ENCODE measurements around the gene RXRA. TPM values are rescaled to one million over a fixed set of nuclear protein-coding genes. Genes with fewer than 3 reads are reported as not detected.

RXRA gene
- total and polyA plus RNA-seq, 2 donors (not counting 1 experiment from before 2014, with no cell fraction given): 2.6 to 6.8 TPM

- no peak for TF ChIP-seq EZH2 (IDR thresholded peaks at IDR 0.05; ENCODE audit: borderline replicate concordance, insufficient read depth, low read depth, low read length, poor library complexity, severe bottlenecking)
- TF ChIP-seq CTCF (IDR thresholded peaks at IDR 0.05): no peak
- Mint-ChIP-seq H3K4me3 (no peak overlapping the region), H3K27me3 (no peaks in the 10 kb centered on the region), H3K27ac (no peak overlapping the region), H3K4me1 (no peaks in the 10 kb centered on the region), H3K9me3 (ENCODE audit: insufficient read depth) (no peaks in the 10 kb centered on the region)
- H2AFZ ChIP-seq (ENCODE audit: insufficient read depth, low read depth, low read length, poor library complexity, severe bottlenecking): no peak overlapping the region
- H3K4me3 ChIP-seq (ENCODE audit: control extremely low read depth in 1 of 5, extremely low read depth in 1 of 5, insufficient read depth in 1 of 5, low read depth in 2 of 5, low read length in 4 of 5): no peak overlapping the region
- H3K36me3 ChIP-seq (replicated peaks in 1 of 2; ENCODE audit: control extremely low read depth in 1 of 2, control insufficient read depth in 1 of 2, extremely low read depth in 1 of 2, insufficient read depth in 2 of 2, low read length in 1 of 2): no peaks in the 10 kb centered on the region
- H3K27me3 ChIP-seq (replicated peaks in 1 of 4; ENCODE audit: control extremely low read depth in 1 of 4, control insufficient read depth in 3 of 4, insufficient read depth in 4 of 4, low read length in 3 of 4): no peaks in the 10 kb centered on the region
- H3K4me2 ChIP-seq (replicated peaks; ENCODE audit: low read depth, low read length, poor library complexity, severe bottlenecking): no peak overlapping the region
- ChIA-PET POLR2A (no interaction called here), CTCF (no interaction called here)
- no peaks in the 10 kb centered on the region for H3K9me3 ChIP-seq (ENCODE audit: control extremely low read depth in 1 of 3, control insufficient read depth in 2 of 3, insufficient read depth in 1 of 3, low read length in 2 of 3)
- 86% methylated on average over 17 of the region's 23 CpGs for WGBS (ENCODE audit: insufficient coverage)
- no peak overlapping the region for H3K27ac ChIP-seq (ENCODE audit: low read length in 2 of 2)
- H3K9ac ChIP-seq (ENCODE audit: low read length): no peak overlapping the region
- intact Hi-C loops (cut with micrococcal nuclease): no loop called here
- no peaks in the 10 kb centered on the region for H4K20me1 ChIP-seq (ENCODE audit: control insufficient read depth, insufficient read depth, low read length, poor library complexity, severe bottlenecking)
- H3K79me2 ChIP-seq (ENCODE audit: control insufficient read depth, insufficient read depth, low read length): peaks cover 4% of the 10 kb centered on the region
- DNase-seq (no peak), ATAC-seq (ENCODE audit: low read depth) (no peak)
- no peaks in the 10 kb centered on the region for H3K4me1 ChIP-seq (ENCODE audit: control insufficient read depth in 2 of 2, insufficient read depth in 2 of 2, low read length in 2 of 2)
Measured at GRCh38 chr9:134359493-134360179, 33.4 kb downstream of the RXRA start.

GRCh38 chr9:134360180-134360759, 34.0 kb downstream of the RXRA start:
- no peaks in the 10 kb centered on the region for H3K4me1 Mint-ChIP-seq
- Histone ChIP-seq H3K9ac (ENCODE audit: low read length) (no peak overlapping the region), H2AFZ (ENCODE audit: insufficient read depth, low read depth, low read length, poor library complexity, severe bottlenecking) (no peak overlapping the region), H3K79me2 (ENCODE audit: control insufficient read depth, insufficient read depth, low read length) (peaks cover 4% of the 10 kb centered on the region), H3K36me3 (replicated peaks in 1 of 2; ENCODE audit: control extremely low read depth in 1 of 2, control insufficient read depth in 1 of 2, extremely low read depth in 1 of 2, insufficient read depth in 2 of 2, low read length in 1 of 2) (no peaks in the 10 kb centered on the region), H3K4me3 (ENCODE audit: control extremely low read depth in 1 of 5, extremely low read depth in 1 of 5, insufficient read depth in 1 of 5, low read depth in 2 of 5, low read length in 4 of 5) (no peak overlapping the region), H3K4me1 (ENCODE audit: control insufficient read depth in 2 of 2, insufficient read depth in 2 of 2, low read length in 2 of 2) (no peaks in the 10 kb centered on the region), H4K20me1 (ENCODE audit: control insufficient read depth, insufficient read depth, low read length, poor library complexity, severe bottlenecking) (no peaks in the 10 kb centered on the region), H3K27me3 (replicated peaks in 1 of 4; ENCODE audit: control extremely low read depth in 1 of 4, control insufficient read depth in 3 of 4, insufficient read depth in 4 of 4, low read length in 3 of 4) (no peaks in the 10 kb centered on the region), H3K27ac (ENCODE audit: low read length in 2 of 2) (no peak overlapping the region), H3K4me2 (replicated peaks; ENCODE audit: low read depth, low read length, poor library complexity, severe bottlenecking) (no peak overlapping the region), H3K9me3 (ENCODE audit: control extremely low read depth in 1 of 3, control insufficient read depth in 2 of 3, insufficient read depth in 1 of 3, low read length in 2 of 3) (no peaks in the 10 kb centered on the region)
- no peak for DNase-seq
- no peak for ATAC-seq (ENCODE audit: low read depth)
- no peaks in the 10 kb centered on the region for H3K27me3 Mint-ChIP-seq
- TF ChIP-seq EZH2 (IDR thresholded peaks at IDR 0.05; ENCODE audit: borderline replicate concordance, insufficient read depth, low read depth, low read length, poor library complexity, severe bottlenecking): no peak
- no peak for TF ChIP-seq CTCF (IDR thresholded peaks at IDR 0.05)
- CTCF ChIA-PET: no interaction called here
- no peak overlapping the region for H3K27ac Mint-ChIP-seq
- intact Hi-C loops (cut with micrococcal nuclease): no loop called here
- POLR2A ChIA-PET: no interaction called here
- no peak overlapping the region for H3K4me3 Mint-ChIP-seq
- 68% methylated on average over 28 of the region's 30 CpGs for WGBS (ENCODE audit: insufficient coverage)
- no peaks in the 10 kb centered on the region for H3K9me3 Mint-ChIP-seq (ENCODE audit: insufficient read depth)
